Rectal smooth muscle tissue (tissue), 1 donor: Measurements from ENCODE around the gene C10orf90.

ENCODE experiments used
- H3K27ac ChIP-seq: one replicate; pipeline ENCODE4 v1.7.0; 2013; ENCODE audit warnings: low read depth, low read length, inconsistent platforms
- H3K27me3 ChIP-seq: one replicate; pipeline ENCODE4 v1.7.0; 2013; ENCODE audit warnings: low read length; ENCODE audit not compliant: control insufficient read depth, insufficient read depth
- H3K36me3 ChIP-seq: one replicate; pipeline ENCODE4 v1.7.0; 2013; ENCODE audit warnings: low read length; ENCODE audit not compliant: control insufficient read depth, insufficient read depth
- H3K4me1 ChIP-seq: one replicate; pipeline ENCODE4 v1.7.0; 2013; ENCODE audit warnings: low read length; ENCODE audit not compliant: control insufficient read depth, insufficient read depth
- H3K4me3 ChIP-seq: one replicate; pipeline ENCODE4 v1.7.0; 2013; ENCODE audit warnings: low read length
- H3K9ac ChIP-seq: one replicate; pipeline ENCODE4 v1.7.0; 2013; ENCODE audit warnings: low read length

The C10orf90 gene

DNA sequence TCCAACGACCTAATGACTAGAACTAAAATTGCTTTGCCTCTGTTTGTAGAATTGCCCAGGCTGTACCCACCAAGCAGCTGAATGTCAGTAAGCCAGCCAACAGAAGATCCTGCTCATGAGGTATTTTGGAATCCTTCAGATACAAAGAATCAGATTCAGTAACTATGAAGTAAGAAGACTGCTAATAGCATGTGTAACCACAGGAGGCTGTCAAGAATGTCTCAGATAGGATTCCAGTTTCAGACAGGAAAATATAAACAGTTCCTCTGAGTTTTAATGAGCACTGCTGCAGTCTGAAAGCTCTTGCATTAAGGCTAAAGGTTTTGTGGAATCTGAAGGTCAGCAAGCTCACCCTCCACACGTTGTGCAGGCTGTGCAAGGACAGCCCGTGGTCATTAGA lies 169.6 kb downstream of the C10orf90 start:
- no peaks in the 10 kb centered on the region for H3K36me3 ChIP-seq
- H3K27me3 ChIP-seq: no peaks in the 10 kb centered on the region
- no peak overlapping the region for H3K9ac ChIP-seq
- H3K27ac ChIP-seq: no peak overlapping the region
- H3K4me3 ChIP-seq: no peak overlapping the region
- no peaks in the 10 kb centered on the region for H3K4me1 ChIP-seq

DNA sequence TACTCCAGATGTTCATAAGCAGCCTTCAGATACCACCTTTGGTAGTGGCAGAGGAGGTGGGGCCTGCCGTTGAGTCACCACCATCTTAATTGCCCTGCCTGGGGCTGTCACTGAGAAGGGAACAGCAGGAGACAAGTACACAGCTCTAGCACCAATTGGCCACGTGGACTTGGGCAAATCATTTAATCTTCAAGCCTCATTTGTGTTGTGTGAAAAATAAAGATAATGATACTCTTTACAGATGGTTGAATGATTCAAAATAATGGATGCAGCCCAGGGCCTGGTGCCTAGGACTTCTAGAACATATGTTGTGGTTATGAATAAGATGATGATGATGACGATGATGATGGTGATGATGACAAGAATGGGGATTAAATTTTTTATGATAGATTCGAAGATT lies 170.3 kb downstream of the C10orf90 start:
- no peaks in the 10 kb centered on the region for H3K4me1 ChIP-seq
- no peaks in the 10 kb centered on the region for H3K36me3 ChIP-seq
- no peak overlapping the region for H3K4me3 ChIP-seq
- no peak overlapping the region for H3K27ac ChIP-seq
- no peaks in the 10 kb centered on the region for H3K27me3 ChIP-seq
- no peak overlapping the region for H3K9ac ChIP-seq

DNA sequence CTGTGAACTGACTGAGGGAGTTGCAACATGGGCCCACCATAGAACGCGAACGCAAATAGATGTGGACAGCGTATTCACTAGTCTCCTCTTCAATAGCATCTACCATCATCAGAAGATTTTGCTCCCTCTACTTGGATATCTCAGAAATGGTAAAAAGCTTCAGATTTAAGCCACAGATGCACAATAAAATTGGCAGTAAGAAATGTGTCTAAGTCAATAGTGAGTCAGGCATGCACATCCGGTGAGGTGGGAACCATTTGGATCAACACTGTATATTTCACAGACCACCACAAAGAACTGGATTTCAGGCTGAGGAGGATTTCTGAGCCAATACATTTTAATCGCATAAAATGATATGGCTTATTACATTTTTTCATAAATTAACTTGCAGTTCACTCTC lies 170.7 kb downstream of the C10orf90 start:
- no peak overlapping the region for H3K9ac ChIP-seq
- no peaks in the 10 kb centered on the region for H3K4me1 ChIP-seq
- H3K4me3 ChIP-seq: no peak overlapping the region
- no peak overlapping the region for H3K27ac ChIP-seq
- no peaks in the 10 kb centered on the region for H3K27me3 ChIP-seq
- no peaks in the 10 kb centered on the region for H3K36me3 ChIP-seq

DNA sequence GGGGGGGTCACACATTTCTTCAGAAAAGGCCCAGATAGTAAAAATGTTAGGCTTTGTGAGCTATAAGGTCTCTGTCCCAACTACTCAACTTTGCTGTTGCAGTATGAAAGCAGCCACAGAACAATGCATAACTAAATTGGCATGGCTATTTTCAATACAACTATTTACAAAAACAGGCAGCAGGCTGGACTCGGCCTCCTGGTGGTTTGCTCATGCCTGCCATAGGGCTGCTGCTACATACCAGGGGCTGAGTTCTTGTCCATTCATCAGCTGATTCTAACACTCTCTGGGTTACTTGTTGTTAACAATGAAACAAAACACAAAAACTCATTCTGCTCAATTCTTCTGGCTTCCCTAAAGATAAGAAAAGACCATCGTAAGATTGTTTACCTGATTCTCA lies 172.8 kb downstream of the C10orf90 start:
- no peaks in the 10 kb centered on the region for H3K4me1 ChIP-seq
- no peaks in the 10 kb centered on the region for H3K27me3 ChIP-seq
- no peak overlapping the region for H3K4me3 ChIP-seq
- no peaks in the 10 kb centered on the region for H3K36me3 ChIP-seq
- H3K9ac ChIP-seq: no peak overlapping the region
- no peak overlapping the region for H3K27ac ChIP-seq

DNA sequence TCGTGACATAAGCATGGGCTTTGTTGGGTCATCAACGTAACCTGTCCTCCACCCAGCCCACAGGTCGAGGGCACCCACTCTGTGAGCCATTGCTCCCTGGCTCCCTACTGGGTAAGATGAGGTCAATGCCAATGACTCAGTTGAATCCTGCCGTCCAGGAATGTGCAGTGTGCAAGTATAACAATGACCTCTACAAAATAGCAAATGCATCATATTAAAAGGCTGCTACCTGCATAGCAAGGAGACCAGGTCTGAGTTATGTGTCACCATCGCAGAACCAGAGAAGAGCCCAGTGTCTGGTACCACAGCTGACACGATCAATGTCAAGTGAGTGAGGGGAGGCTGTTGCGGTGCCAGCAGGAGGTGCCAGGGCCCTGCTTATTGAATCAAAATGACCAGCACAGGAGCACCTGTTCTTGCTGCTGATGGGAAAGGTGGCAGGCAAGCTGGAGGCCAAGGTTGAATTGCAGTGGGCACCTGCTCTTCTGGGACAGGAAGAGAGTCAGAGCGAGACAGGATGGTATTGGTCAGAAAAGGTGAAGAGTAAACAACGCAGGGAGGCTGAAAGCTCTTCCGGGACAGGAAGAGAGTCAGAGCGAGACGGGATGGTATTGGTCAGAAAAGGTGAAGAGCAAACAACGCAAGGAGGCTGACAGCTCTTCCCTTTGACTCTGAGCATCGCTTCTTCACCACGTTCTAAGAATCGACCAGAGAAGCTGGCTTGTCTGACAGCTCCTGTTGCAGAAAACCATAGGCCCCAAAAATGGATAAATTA lies 173.5 kb downstream of the C10orf90 start:
- H3K4me1 ChIP-seq: no peaks in the 10 kb centered on the region
- no peaks in the 10 kb centered on the region for H3K27me3 ChIP-seq
- no peaks in the 10 kb centered on the region for H3K36me3 ChIP-seq
- no peak overlapping the region for H3K9ac ChIP-seq
- H3K4me3 ChIP-seq: no peak overlapping the region
- H3K27ac ChIP-seq: no peak overlapping the region

DNA sequence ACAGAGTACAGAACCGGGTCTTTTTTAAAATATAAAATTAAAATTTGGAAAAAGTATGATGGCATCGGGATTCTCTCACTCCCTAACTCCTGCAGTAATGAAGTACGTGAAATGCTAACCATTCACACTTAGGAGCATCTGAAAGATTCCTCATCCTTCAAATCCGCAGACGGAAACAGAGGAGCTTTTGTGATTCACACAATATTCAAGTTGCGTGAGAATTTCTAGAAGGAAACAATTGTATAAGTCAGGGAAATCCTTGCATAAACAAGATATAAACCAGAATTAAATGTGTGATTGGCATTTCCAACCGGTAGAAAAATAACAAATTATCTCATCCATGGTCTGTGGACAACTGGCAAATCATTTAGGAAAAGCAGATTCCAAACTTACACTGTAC lies 179.0 kb downstream of the C10orf90 start:
- Histone ChIP-seq H3K9ac (no peak overlapping the region), H3K4me1 (no peaks in the 10 kb centered on the region), H3K4me3 (no peak overlapping the region), H3K27ac (no peak overlapping the region), H3K36me3 (no peaks in the 10 kb centered on the region), H3K27me3 (no peaks in the 10 kb centered on the region)

DNA sequence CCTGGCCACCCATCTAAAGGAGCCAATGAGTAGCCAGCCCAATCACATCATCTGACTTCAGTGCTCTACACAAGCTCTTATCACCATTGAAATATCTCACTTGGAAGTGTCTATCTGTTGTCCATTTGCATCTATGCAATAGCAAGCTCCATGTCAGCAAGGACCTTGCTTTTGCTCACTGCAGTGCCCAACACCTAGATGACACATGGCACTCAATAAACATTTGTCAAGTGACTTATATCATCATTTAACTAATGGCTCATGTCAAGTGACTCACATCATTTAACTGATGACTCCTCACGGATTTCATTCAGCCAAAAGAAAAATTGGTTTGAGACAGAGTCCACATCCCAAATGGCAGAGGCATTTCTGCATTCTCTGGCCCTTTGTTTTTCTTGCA lies 189.3 kb downstream of the C10orf90 start:
- Histone ChIP-seq H3K27me3 (no peaks in the 10 kb centered on the region), H3K4me1 (no peaks in the 10 kb centered on the region), H3K9ac (no peak overlapping the region)

DNA sequence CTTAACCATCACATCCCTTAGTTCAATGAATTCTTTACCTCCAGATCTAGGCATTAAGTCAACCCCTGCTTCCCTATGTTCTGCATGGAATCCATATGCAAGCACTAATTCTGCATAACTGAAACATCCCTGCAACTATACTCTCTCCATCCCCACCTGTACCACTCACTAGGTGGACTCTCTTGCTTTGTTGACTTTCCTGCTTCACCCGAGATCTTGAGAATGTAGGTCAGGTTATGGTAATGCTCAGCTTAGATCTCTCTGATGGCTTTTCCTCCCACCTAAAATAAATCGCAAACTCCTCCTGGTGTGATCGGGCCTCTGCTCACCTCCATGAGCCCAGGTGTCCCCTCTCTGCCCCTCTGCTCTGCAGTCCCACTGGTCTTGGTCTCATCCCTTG lies 189.8 kb downstream of the C10orf90 start:
- Histone ChIP-seq H3K27ac (no peak overlapping the region), H3K4me3 (no peak overlapping the region), H3K9ac (no peak overlapping the region), H3K36me3 (no peaks in the 10 kb centered on the region), H3K4me1 (no peaks in the 10 kb centered on the region), H3K27me3 (no peaks in the 10 kb centered on the region)

More for the DNA sequence above, 189.3 kb downstream of the C10orf90 start:
- Histone ChIP-seq H3K36me3 (no peaks in the 10 kb centered on the region), H3K4me3 (no peak overlapping the region), H3K27ac (no peak overlapping the region)

DNA sequence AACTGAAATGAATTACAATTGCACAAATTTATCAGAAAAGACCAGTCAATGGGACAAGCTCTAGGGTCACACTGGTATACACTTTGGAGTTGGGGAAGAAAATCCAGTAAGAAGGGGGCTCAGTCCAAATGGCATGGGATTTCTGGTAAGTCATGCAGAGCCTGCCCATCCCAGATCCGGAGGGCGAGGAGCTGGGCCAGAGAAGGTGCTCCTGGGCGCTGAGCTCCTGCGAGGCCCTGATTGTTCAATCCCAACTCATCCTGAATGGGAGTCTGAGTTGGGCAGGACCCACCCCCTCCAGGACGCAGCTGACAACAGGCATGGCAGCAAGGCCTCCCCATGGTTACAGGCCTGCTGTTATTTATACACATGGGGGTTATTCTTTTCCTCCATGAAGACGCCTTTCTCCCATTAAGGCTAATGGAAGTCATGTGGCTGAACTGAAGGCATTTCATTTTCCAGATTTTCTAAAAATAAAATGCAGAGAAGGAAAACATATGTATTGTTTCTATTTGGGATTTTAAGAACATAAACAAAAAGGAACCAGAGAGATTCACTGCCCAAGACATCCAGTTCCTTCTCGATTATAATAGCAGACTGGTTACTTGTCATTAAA lies 191.1 kb downstream of the C10orf90 start:
- no peaks in the 10 kb centered on the region for H3K27me3 ChIP-seq
- H3K36me3 ChIP-seq: no peaks in the 10 kb centered on the region
- H3K4me3 ChIP-seq: no peak overlapping the region
- no peaks in the 10 kb centered on the region for H3K4me1 ChIP-seq
- no peak overlapping the region for H3K27ac ChIP-seq
- no peak overlapping the region for H3K9ac ChIP-seq

DNA sequence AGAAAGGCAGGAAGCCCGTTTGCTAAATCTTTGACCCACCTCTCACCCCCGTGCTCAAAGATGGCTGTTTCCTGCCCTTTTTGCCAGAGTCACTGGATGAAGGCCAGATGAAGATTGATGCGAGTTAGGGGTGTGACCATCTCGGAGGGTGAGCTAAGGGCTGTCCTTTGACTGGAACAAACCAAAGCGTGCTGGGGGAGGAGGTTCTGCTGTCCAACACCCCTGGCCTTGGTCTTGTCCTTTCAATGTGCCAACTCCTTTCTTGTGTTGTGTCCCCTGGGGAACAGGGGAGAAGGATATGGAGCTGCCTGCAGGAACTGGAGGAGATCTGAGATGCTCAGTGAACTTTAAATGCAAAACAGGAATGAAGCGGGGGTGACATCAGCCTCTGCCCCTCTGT lies 191.9 kb downstream of the C10orf90 start:
- no peak overlapping the region for H3K4me3 ChIP-seq
- no peak overlapping the region for H3K27ac ChIP-seq
- no peaks in the 10 kb centered on the region for H3K36me3 ChIP-seq
- H3K4me1 ChIP-seq: no peaks in the 10 kb centered on the region
- no peaks in the 10 kb centered on the region for H3K27me3 ChIP-seq
- H3K9ac ChIP-seq: no peak overlapping the region

DNA sequence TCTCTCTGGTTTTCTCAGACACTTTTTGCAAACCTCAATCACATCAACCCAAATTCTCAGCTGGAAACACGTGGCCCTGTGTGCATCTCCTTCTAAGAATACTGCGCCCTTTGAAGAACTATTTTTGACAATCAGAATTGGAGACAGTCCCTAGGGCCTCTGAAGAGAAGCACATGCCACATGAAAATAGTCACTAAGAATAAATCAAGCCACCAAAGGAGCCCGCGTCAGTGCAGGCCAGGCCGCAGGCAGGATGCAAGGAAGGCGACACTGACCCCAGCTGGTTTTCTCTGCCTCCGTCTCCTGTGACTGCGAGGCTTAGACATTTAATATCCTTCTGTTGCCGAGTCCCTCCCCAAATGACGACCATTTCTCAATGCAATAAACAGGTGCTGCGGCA lies 194.2 kb downstream of the C10orf90 start:
- Histone ChIP-seq H3K27ac (no peak overlapping the region), H3K4me3 (no peak overlapping the region), H3K36me3 (no peaks in the 10 kb centered on the region), H3K9ac (no peak overlapping the region), H3K27me3 (no peaks in the 10 kb centered on the region), H3K4me1 (no peaks in the 10 kb centered on the region)

DNA sequence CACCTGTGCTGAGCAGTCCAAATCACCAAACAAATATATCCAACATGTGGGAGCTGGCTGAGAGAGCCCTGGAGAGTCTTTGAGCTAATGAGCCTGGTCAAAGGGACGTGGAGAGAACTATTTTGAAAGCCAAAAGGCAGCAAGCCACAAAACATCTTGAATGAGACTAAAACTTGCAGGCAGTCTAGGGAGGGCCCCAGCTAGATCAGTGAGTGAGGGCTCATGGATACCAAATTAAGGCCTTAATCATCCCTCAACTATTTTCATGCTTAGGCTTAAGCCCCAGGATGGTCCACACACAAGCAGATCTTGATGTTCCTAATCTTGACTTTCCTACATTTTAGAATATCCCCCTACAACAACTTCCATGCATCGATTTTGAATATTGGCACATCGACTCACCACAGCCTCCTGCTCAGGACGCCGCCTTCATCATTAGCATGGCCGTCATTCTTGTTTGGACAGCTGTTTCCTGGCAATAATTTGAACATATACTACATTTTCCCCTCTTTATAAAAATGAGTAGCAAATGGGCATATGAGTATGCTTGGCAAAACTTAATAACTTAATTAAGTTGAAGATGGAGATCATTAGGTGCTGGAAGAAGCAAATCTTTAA lies 195.3 kb downstream of the C10orf90 start:
- no peaks in the 10 kb centered on the region for H3K36me3 ChIP-seq
- H3K27me3 ChIP-seq: no peaks in the 10 kb centered on the region
- H3K27ac ChIP-seq: no peak overlapping the region
- no peak overlapping the region for H3K9ac ChIP-seq
- no peak overlapping the region for H3K4me3 ChIP-seq
- no peaks in the 10 kb centered on the region for H3K4me1 ChIP-seq

DNA sequence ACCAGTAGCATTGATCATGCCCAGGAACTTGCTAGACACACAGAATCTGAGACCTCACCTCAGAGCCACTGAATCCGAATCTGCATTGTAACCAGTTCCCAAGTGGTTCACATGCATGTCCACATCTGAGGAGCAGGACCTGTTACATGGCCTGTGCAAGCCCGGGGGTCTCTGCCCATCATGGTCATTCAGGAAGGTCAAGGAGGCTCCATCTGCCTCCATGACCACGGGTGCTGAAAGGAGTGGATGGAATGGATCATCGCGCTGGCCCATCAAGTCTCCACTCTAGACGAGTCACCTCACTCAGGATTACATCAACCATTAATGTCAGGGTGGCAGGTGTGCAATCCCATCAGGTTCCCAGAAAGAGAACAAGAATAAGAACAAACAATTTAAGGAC lies 196.5 kb downstream of the C10orf90 start:
- Histone ChIP-seq H3K4me3 (no peak overlapping the region), H3K4me1 (no peaks in the 10 kb centered on the region), H3K36me3 (no peaks in the 10 kb centered on the region), H3K27me3 (no peaks in the 10 kb centered on the region), H3K27ac (no peak overlapping the region), H3K9ac (no peak overlapping the region)
